Measurements from ENCODE around the gene TDRD1. TPM values are rescaled to one million over a fixed set of nuclear protein-coding genes. Genes with fewer than 3 reads are reported as not detected.

Gene TDRD1
- total and polyA plus RNA-seq, 2 donors (not counting 1 experiment from before 2014, with no cell fraction given): 0.10 to 0.22 TPM

- H3K27me3 ChIP-seq (replicated peaks in 1 of 4; ENCODE audit: control extremely low read depth in 1 of 4, control insufficient read depth in 3 of 4, insufficient read depth in 4 of 4, low read length in 3 of 4): no peaks in the 10 kb centered on the region
- no peak for ATAC-seq (ENCODE audit: low read depth)
- no peak overlapping the region for H3K27ac ChIP-seq (ENCODE audit: low read length in 2 of 2)
- intact Hi-C loops (cut with micrococcal nuclease): no loop called here
- ChIA-PET CTCF (no interaction called here), POLR2A (no interaction called here)
- WGBS (ENCODE audit: insufficient coverage): no CpG with 5 or more reads among the region's 8 CpGs
- peaks cover 6 to 8% of the 10 kb centered on the region in 2 donors for H3K4me1 ChIP-seq (ENCODE audit: control insufficient read depth in 2 of 2, insufficient read depth in 2 of 2, low read length in 2 of 2)
- H3K4me2 ChIP-seq (replicated peaks; ENCODE audit: low read depth, low read length, poor library complexity, severe bottlenecking): no peak overlapping the region
- no peak overlapping the region for H2AFZ ChIP-seq (ENCODE audit: insufficient read depth, low read depth, low read length, poor library complexity, severe bottlenecking)
- Mint-ChIP-seq H3K4me1 (peaks cover 8% of the 10 kb centered on the region), H3K27me3 (peaks cover 9% of the 10 kb centered on the region), H3K27ac (no peak overlapping the region), H3K4me3 (no peak overlapping the region), H3K9me3 (ENCODE audit: insufficient read depth) (no peaks in the 10 kb centered on the region)
- TF ChIP-seq CTCF (IDR thresholded peaks at IDR 0.05) (no peak), EZH2 (IDR thresholded peaks at IDR 0.05; ENCODE audit: borderline replicate concordance, insufficient read depth, low read depth, low read length, poor library complexity, severe bottlenecking) (no peak)
- no peaks in the 10 kb centered on the region for H3K9me3 ChIP-seq (ENCODE audit: control extremely low read depth in 1 of 3, control insufficient read depth in 2 of 3, insufficient read depth in 1 of 3, low read length in 2 of 3)
- no peaks in the 10 kb centered on the region for H4K20me1 ChIP-seq (ENCODE audit: control insufficient read depth, insufficient read depth, low read length, poor library complexity, severe bottlenecking)
- H3K4me3 ChIP-seq (ENCODE audit: control extremely low read depth in 1 of 5, extremely low read depth in 1 of 5, insufficient read depth in 1 of 5, low read depth in 2 of 5, low read length in 4 of 5): no peak overlapping the region
- no peaks in the 10 kb centered on the region for H3K79me2 ChIP-seq (ENCODE audit: control insufficient read depth, insufficient read depth, low read length)
- H3K9ac ChIP-seq (ENCODE audit: low read length): no peak overlapping the region
- no peaks in the 10 kb centered on the region for H3K36me3 ChIP-seq (replicated peaks in 1 of 2; ENCODE audit: control extremely low read depth in 1 of 2, control insufficient read depth in 1 of 2, extremely low read depth in 1 of 2, insufficient read depth in 2 of 2, low read length in 1 of 2)
- DNase-seq: no peak
Observed at GRCh38 chr10:114189700-114190099, 10.5 kb downstream of the TDRD1 start.

- CTCF ChIA-PET: no interaction called here
Observed at GRCh38 chr10:114195079-114195478, 15.9 kb downstream of the TDRD1 start.

More at GRCh38 chr10:114195079-114195478, 15.9 kb downstream of the TDRD1 start:
- Histone ChIP-seq H3K79me2 (ENCODE audit: control insufficient read depth, insufficient read depth, low read length) (no peaks in the 10 kb centered on the region), H3K4me3 (ENCODE audit: control extremely low read depth in 1 of 5, extremely low read depth in 1 of 5, insufficient read depth in 1 of 5, low read depth in 2 of 5, low read length in 4 of 5) (no peak overlapping the region), H3K36me3 (replicated peaks in 1 of 2; ENCODE audit: control extremely low read depth in 1 of 2, control insufficient read depth in 1 of 2, extremely low read depth in 1 of 2, insufficient read depth in 2 of 2, low read length in 1 of 2) (no peaks in the 10 kb centered on the region), H3K4me1 (ENCODE audit: control insufficient read depth in 2 of 2, insufficient read depth in 2 of 2, low read length in 2 of 2) (no peaks in the 10 kb centered on the region), H3K27me3 (replicated peaks in 1 of 4; ENCODE audit: control extremely low read depth in 1 of 4, control insufficient read depth in 3 of 4, insufficient read depth in 4 of 4, low read length in 3 of 4) (no peaks in the 10 kb centered on the region), H3K27ac (ENCODE audit: low read length in 2 of 2) (no peak overlapping the region), H2AFZ (ENCODE audit: insufficient read depth, low read depth, low read length, poor library complexity, severe bottlenecking) (no peak overlapping the region), H3K9ac (ENCODE audit: low read length) (no peak overlapping the region), H4K20me1 (ENCODE audit: control insufficient read depth, insufficient read depth, low read length, poor library complexity, severe bottlenecking) (no peaks in the 10 kb centered on the region), H3K4me2 (replicated peaks; ENCODE audit: low read depth, low read length, poor library complexity, severe bottlenecking) (no peak overlapping the region), H3K9me3 (ENCODE audit: control extremely low read depth in 1 of 3, control insufficient read depth in 2 of 3, insufficient read depth in 1 of 3, low read length in 2 of 3) (no peaks in the 10 kb centered on the region)
- intact Hi-C loops (cut with micrococcal nuclease): no loop called here
- POLR2A ChIA-PET: no interaction called here
- Mint-ChIP-seq H3K4me3 (no peak overlapping the region), H3K27me3 (peaks cover 21% of the 10 kb centered on the region), H3K4me1 (no peaks in the 10 kb centered on the region), H3K9me3 (ENCODE audit: insufficient read depth) (no peaks in the 10 kb centered on the region), H3K27ac (no peak overlapping the region)
- TF ChIP-seq EZH2 (IDR thresholded peaks at IDR 0.05; ENCODE audit: borderline replicate concordance, insufficient read depth, low read depth, low read length, poor library complexity, severe bottlenecking) (no peak), CTCF (IDR thresholded peaks at IDR 0.05) (no peak)
- no peak for ATAC-seq (ENCODE audit: low read depth)
- WGBS (ENCODE audit: insufficient coverage): no CpG with 5 or more reads among the region's 2 CpGs
- no peak for DNase-seq

Measured in B cell (primary cell).